ENCODE results near the gene UHMK1. TPM values are rescaled to one million over a fixed set of nuclear protein-coding genes. Genes with fewer than 3 reads are reported as not detected.

UHMK1 gene
- total and polyA plus RNA-seq, 2 of the 4 experiments (the other 2 are of a cell fraction): 15.6 to 57.9 TPM

- H2BK120ac ChIP-seq (ENCODE audit: low read depth, low read length): no peak overlapping the region
- H3K4me1 ChIP-seq (ENCODE audit: control insufficient read depth, insufficient read depth, low read length): no peaks in the 10 kb centered on the region
- no peak overlapping the region for H3K4me2 ChIP-seq (ENCODE audit: low read depth, low read length)
- no peak overlapping the region for H2BK5ac ChIP-seq (ENCODE audit: low read depth, low read length, poor library complexity, severe bottlenecking)
- ChIA-PET POLR2A (ENCODE audit: unreplicated experiment) (no interaction called here), CTCF (no interaction called here)
- no peak overlapping the region for H2AFZ ChIP-seq (replicated peaks; ENCODE audit: low read length, poor library complexity)
- H2AK5ac ChIP-seq (ENCODE audit: low read depth, low read length): no peak overlapping the region
- H3K9me3 ChIP-seq (ENCODE audit: control insufficient read depth, insufficient read depth, low read length): no peaks in the 10 kb centered on the region
- no peak overlapping the region for H4K8ac ChIP-seq (ENCODE audit: low read depth in 2 of 2, low read length in 2 of 2)
- H4K91ac ChIP-seq (ENCODE audit: insufficient read depth, low read depth, low read length): no peak overlapping the region
- H3K9me1 ChIP-seq (ENCODE audit: insufficient read depth, low read length): no peaks in the 10 kb centered on the region
- no peak for TF ChIP-seq BHLHE40 (IDR thresholded peaks at IDR 0.05; ENCODE audit: low read depth, low read length)
- no peak for TF ChIP-seq CHD1 (IDR thresholded peaks at IDR 0.05; ENCODE audit: low read depth, low read length)
- no peak for TF ChIP-seq ELK1 (IDR thresholded peaks at IDR 0.05; ENCODE audit: borderline replicate concordance, low read depth, low read length)
- TF ChIP-seq POLR2A (IDR thresholded peaks at IDR 0.05; ENCODE audit: low read depth, low read length): no peak
- TF ChIP-seq RCOR1 (IDR thresholded peaks at IDR 0.05; ENCODE audit: insufficient replicate concordance, low read length): no peak
- no peak for TF ChIP-seq SMC3 (IDR thresholded peaks at IDR 0.05; ENCODE audit: low read depth, low read length)
- no peak for TF ChIP-seq CTCF (conservative IDR thresholded peaks at IDR 0.05; ENCODE audit: low read depth, low read length)
- TF ChIP-seq FOS (IDR thresholded peaks at IDR 0.05; ENCODE audit: low read depth, low read length): no peak
- TF ChIP-seq CEBPB (IDR thresholded peaks at IDR 0.05; ENCODE audit: low read depth, low read length): no peak
- TF ChIP-seq MXI1 (IDR thresholded peaks at IDR 0.05; ENCODE audit: borderline replicate concordance, low read depth, low read length): no peak
- ATAC-seq (ENCODE audit: low read depth): no peak
- no peak overlapping the region for H3K4me3 ChIP-seq (ENCODE audit: insufficient read depth, low read depth, low read length)
- DNase-seq: no peak
- no peaks in the 10 kb centered on the region for H3K79me1 ChIP-seq (ENCODE audit: low read depth in 1 of 2, low read length in 2 of 2)
- H3K23ac ChIP-seq (ENCODE audit: low read depth, low read length): no peak overlapping the region
- no peak overlapping the region for H2BK15ac ChIP-seq (ENCODE audit: low read depth, low read length)
- no peak overlapping the region for H2BK20ac ChIP-seq (ENCODE audit: low read depth, low read length)
- H2AK9ac ChIP-seq (replicated peaks; ENCODE audit: low read depth, low read length, poor library complexity): no peak overlapping the region
- H3K56ac ChIP-seq (ENCODE audit: extremely low read depth, insufficient read depth, low read length): no peak overlapping the region
- WGBS, 2 experiments (ENCODE audit: extremely low coverage in 2 of 2, insufficient read length in 1 of 2): no CpG with 5 or more reads among the region's 5 CpGs
- no peak overlapping the region for H3K14ac ChIP-seq (replicated peaks; ENCODE audit: low read depth, low read length)
- no peaks in the 10 kb centered on the region for H3K27me3 ChIP-seq (ENCODE audit: control insufficient read depth, insufficient read depth, low read length)
- intact Hi-C loops (cut with micrococcal nuclease): no loop called here
- no peak overlapping the region for H3K18ac ChIP-seq (ENCODE audit: low read depth, low read length)
- H4K5ac ChIP-seq (ENCODE audit: low read depth, low read length): no peak overlapping the region
- H3K9ac ChIP-seq (ENCODE audit: low read depth, low read length): no peak overlapping the region
- no TSS peak for BruUV-seq (replicated peaks)
- no peak overlapping the region for H3K4ac ChIP-seq (ENCODE audit: low read depth, low read length)
- H3K27ac ChIP-seq (ENCODE audit: insufficient read depth, low read length): no peak overlapping the region
- H4K20me1 ChIP-seq (ENCODE audit: insufficient read depth, low read length): no peaks in the 10 kb centered on the region
- dilution Hi-C loops (cut with HindIII; ENCODE audit: low sequenced_read_pairs, unreplicated experiment): no loop called here
- in situ Hi-C loops (cut with MboI; ENCODE audit: low sequenced_read_pairs): no loop called here
- H3K36me3 ChIP-seq (ENCODE audit: control insufficient read depth, insufficient read depth, low read length): no peaks in the 10 kb centered on the region
These were observed 39.4 kb upstream of the UHMK1 start for GRCh38 chr1:162458236-162458635.

All from IMR-90 (cell line).